BLaER1 treated with 17β-estradiol and CSF1 and Interleukin-3, amounts not matched to agents 10 nM and 100 nM (cell line): ENCODE measurements around the gene PPP1R37.

ENCODE experiments used
- H3K27ac ChIP-seq, 11 experiments: shearing (Covaris generic); formaldehyde crosslinking; 2 replicates each; pipeline ENCODE4 v1.8.1; 2022
- H3K27me3 ChIP-seq, 11 experiments: shearing (Covaris generic); formaldehyde crosslinking; 2 replicates each; pipeline ENCODE4 v1.8.1; 2022
- H3K36me3 ChIP-seq, 11 experiments: shearing (Covaris generic); formaldehyde crosslinking; 2 replicates each; pipeline ENCODE4 v1.8.1; 2022
- H3K4me1 ChIP-seq, 10 experiments: shearing (Covaris generic); formaldehyde crosslinking; 2 replicates each; pipeline ENCODE4 v1.8.1; 2022
- H3K4me2 ChIP-seq, 11 experiments: shearing (Covaris generic); formaldehyde crosslinking; 2 replicates each; pipeline ENCODE4 v1.8.1; 2022
- H3K4me3 ChIP-seq, 10 experiments: shearing (Covaris generic); formaldehyde crosslinking; 2 replicates each; pipeline ENCODE4 v1.8.1; 2022
- H3K9ac ChIP-seq, 11 experiments: shearing (Covaris generic); formaldehyde crosslinking; 2 replicates each; pipeline ENCODE4 v1.8.1; 2022
- H3K9me3 ChIP-seq, 11 experiments: shearing (Covaris generic); formaldehyde crosslinking; replicated peaks in 1 of 11; 2 replicates each; pipeline ENCODE4 v1.8.1; 2022
- H4K20me1 ChIP-seq, 11 experiments: shearing (Covaris generic); formaldehyde crosslinking; 2 replicates each; pipeline ENCODE4 v1.8.1; 2022
- Cebpa-rat ChIP-seq, 11 experiments: shearing (Covaris generic); IDR thresholded peaks; 2 replicates each; pipeline ENCODE4 v1.8.1; 2022

The PPP1R37 gene

DNA sequence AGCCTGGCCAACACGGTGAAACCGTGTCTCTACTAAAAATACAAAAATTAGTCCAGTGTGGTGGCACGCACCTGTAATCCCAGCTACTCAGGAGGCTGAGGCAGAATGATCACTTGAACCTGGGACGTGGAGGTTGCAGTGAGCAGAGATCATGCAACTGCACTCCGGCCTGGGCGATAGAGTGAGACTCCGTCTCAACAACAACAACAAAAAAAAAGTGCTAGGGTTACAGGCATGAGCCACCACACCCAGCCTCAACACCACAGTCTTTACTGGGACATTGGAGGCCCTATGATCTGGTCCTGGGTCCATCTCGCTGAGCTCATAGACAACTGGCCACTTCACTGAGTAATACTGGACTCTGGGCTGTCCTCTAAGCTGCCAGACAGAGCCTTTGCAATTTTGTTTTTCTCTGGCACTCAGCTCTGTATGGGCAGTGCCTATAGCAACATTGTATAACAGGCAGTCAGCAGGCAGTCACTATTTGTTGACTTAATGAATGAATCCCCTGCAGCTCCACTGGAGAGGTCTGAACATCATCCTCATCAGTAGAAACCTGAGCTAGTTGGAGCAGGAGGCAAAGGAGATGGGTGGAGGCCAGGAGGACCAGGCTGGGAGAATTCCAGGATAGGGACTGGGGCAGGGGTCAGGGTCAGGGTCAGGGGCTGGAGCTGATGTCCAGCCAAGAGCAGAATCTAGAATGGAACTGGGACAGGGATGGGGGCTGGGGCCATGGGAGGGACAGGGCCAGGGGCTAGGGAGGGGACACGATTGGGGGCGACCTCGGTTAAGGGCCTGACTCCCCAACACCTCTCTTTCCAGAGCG is 93.7 kb downstream of the PPP1R37 start:
- Histone ChIP-seq H3K4me2 (peak overlapping the region in 1 of 11 experiments; percentile 32; a peak in 1 of 22 replicates), H3K9ac (no peak overlapping the region; a peak in 1 of 22 replicates)

DNA sequence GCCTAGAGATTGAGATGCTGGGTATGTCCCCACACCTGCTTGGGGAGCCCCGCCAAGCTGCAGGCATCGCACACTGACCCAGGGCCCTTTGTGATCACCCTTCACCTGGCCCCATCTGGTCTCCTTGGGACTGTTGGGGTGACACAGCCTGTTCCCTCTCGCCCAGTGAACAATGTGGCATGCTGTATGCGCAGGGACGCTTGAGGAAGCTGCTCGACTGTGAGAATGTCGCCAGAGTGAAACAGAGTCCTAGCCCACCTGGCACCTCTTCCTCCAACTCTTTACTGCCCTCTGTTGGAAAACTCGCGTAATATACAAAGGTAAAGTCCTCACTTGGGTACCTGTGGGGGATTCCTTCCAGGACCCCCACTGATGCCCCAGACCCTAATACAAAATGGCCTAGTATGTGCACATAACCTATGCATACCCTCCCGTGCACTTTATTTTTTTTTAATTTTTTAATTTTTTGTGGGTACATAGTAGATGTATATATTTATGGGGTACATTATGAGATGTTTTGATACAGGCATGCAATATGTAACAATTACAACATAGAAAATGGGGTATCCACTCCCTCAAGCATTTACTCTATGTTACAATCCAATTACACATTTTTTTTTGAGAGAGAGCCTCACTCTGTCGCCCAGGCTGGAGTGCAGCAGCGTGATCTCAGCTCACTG is 94.6 kb downstream of the PPP1R37 start:
- Histone ChIP-seq H3K27ac (no peak overlapping the region), H3K9ac (no peak overlapping the region; a peak in 1 of 22 replicates), H3K4me2 (peak overlapping the region in 1 of 11 experiments; percentile 32; a peak in 1 of 22 replicates), H3K27me3 (no peaks in the 10 kb centered on the region), H3K9me3 (peaks cover 0 to 12% (median 0%) of the 10 kb centered on the region in 11 experiments; a peak in 1 of 22 replicates), H3K36me3 (peaks cover 0 to 5% (median 0%) of the 10 kb centered on the region in 11 experiments; a peak in 1 of 22 replicates), H4K20me1 (peaks cover 0 to 33% (median 5%) of the 10 kb centered on the region in 11 experiments; a peak in 9 of 22 replicates), H3K4me1 (peaks cover 16 to 32% (median 20%) of the 10 kb centered on the region in 10 experiments), H3K4me3 (no peak overlapping the region)
- no peak for TF ChIP-seq Cebpa-rat (IDR thresholded peaks at IDR 0.05)

More for the DNA sequence above, 93.7 kb downstream of the PPP1R37 start:
- Histone ChIP-seq H3K36me3 (peaks cover 0 to 13% (median 5%) of the 10 kb centered on the region in 11 experiments; a peak in 12 of 22 replicates), H3K27ac (no peak overlapping the region), H3K4me1 (peaks cover 16 to 34% (median 23%) of the 10 kb centered on the region in 10 experiments), H3K4me3 (no peak overlapping the region), H3K9me3 (peaks cover 0 to 12% (median 0%) of the 10 kb centered on the region in 11 experiments; a peak in 1 of 22 replicates), H3K27me3 (no peaks in the 10 kb centered on the region), H4K20me1 (peaks cover 0 to 39% (median 10%) of the 10 kb centered on the region in 11 experiments; a peak in 13 of 22 replicates)
- no peak for TF ChIP-seq Cebpa-rat (IDR thresholded peaks at IDR 0.05)

DNA sequence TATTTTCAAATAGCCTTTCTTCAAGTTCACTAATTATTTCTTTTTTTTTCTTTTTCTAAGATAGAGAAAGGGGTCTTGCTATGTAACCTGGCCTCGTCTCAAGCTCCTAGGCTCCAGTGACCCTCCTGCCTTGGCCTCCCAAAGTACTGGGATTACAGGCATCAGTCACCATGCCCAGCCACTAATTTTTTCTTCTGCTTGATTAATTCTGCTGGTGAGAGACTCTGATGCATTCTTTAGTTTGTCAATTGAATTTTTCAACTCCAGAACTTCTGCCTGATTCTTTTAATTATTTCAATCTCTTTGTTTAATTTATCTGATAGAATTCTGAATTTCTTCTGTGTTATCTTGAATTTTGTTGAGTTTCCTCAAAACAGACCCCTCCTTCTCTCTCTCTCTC is 97.0 kb downstream of the PPP1R37 start:
- no peak overlapping the region for H3K4me3 ChIP-seq
- peaks cover 1 to 8% (median 6%) of the 10 kb centered on the region in 10 experiments; a peak in 18 of 20 replicates for H3K4me1 ChIP-seq
- H4K20me1 ChIP-seq = peaks cover 0 to 12% (median 0%) of the 10 kb centered on the region in 11 experiments; a peak in 8 of 22 replicates
- no peaks in the 10 kb centered on the region for H3K27me3 ChIP-seq
- peaks cover 0 to 12% (median 0%) of the 10 kb centered on the region in 11 experiments; a peak in 1 of 22 replicates for H3K9me3 ChIP-seq
- H3K27ac ChIP-seq = no peak overlapping the region
- H3K4me2 ChIP-seq = no peak overlapping the region
- H3K9ac ChIP-seq = no peak overlapping the region
- no peak for TF ChIP-seq Cebpa-rat (IDR thresholded peaks at IDR 0.05)
- H3K36me3 ChIP-seq = no peaks in the 10 kb centered on the region; a peak in 1 of 22 replicates

DNA sequence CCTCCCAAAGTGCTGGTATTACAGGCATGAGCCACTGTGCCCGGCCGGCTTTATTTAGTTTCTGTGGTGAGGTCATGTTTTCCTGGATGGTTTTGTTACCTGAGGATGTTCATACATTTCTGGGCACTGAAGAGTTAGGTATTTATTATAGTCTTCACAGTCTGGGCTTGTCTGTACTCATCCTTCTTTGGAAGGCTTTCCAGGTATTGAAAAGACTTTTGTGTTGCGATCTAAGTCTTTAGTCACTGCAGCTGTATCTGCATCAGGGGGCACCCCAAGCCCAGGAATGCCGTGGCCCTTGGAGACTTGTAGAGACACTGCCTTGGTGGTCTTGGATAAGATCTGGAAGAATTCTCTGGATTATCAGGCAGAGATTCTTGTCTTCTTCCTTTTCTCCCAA is 98.4 kb downstream of the PPP1R37 start:
- H3K27me3 ChIP-seq = no peaks in the 10 kb centered on the region
- no peak for TF ChIP-seq Cebpa-rat (IDR thresholded peaks at IDR 0.05)
- no peak overlapping the region for H3K4me2 ChIP-seq
- peaks cover 0 to 12% (median 0%) of the 10 kb centered on the region in 11 experiments; a peak in 1 of 22 replicates for H3K9me3 ChIP-seq
- H4K20me1 ChIP-seq = no peaks in the 10 kb centered on the region
- no peak overlapping the region for H3K4me3 ChIP-seq
- no peak overlapping the region for H3K9ac ChIP-seq
- no peaks in the 10 kb centered on the region; a peak in 1 of 22 replicates for H3K36me3 ChIP-seq
- peaks cover 0 to 7% (median 0%) of the 10 kb centered on the region in 10 experiments; a peak in 6 of 20 replicates for H3K4me1 ChIP-seq
- H3K27ac ChIP-seq = no peak overlapping the region

- Histone ChIP-seq H3K27ac (no peak overlapping the region), H3K27me3 (no peaks in the 10 kb centered on the region), H3K4me3 (no peak overlapping the region), H3K9me3 (no peaks in the 10 kb centered on the region), H3K4me1 (peaks cover 0 to 11% (median 5%) of the 10 kb centered on the region in 10 experiments; a peak in 7 of 20 replicates), H4K20me1 (no peaks in the 10 kb centered on the region), H3K36me3 (no peaks in the 10 kb centered on the region), H3K9ac (no peak overlapping the region), H3K4me2 (no peak overlapping the region)
- TF ChIP-seq Cebpa-rat (IDR thresholded peaks at IDR 0.05) = no peak
Observed at GRCh38 chr19:45195764-45196163, 102.8 kb downstream of the PPP1R37 start.
